Erythroblast (primary cell): Measurements from ENCODE around the gene SCN2A.

Experiments
- GATA1 ChIP-seq: IDR thresholded peaks from 2 replicates; pipeline ENCODE4 v1.6.1; 2011; ENCODE audit warnings: low read depth, mild to moderate bottlenecking, control low read depth, low read length, moderate library complexity
- POLR2A ChIP-seq: IDR thresholded peaks from 2 replicates; pipeline ENCODE4 v1.6.1; 2011; ENCODE audit warnings: mild to moderate bottlenecking, low read length

GRCh38 chr2:165237056-165237455, 2.2 kb upstream of the SCN2A start:
- TF ChIP-seq POLR2A (no peak), GATA1 (no peak)
